Measurements from ENCODE around the gene CEBPG.

- TF ChIP-seq CTCF (IDR thresholded peaks at IDR 0.05 in 2 of 3, conservative IDR thresholded peaks at IDR 0.05 in 1 of 3; ENCODE audit: borderline replicate concordance in 1 of 3, insufficient read depth in 1 of 3, low read depth in 2 of 3, low read length in 2 of 3) (no peak), CBX3 (IDR thresholded peaks at IDR 0.05; ENCODE audit: low read depth) (no peak), POLR2A (IDR thresholded peaks at IDR 0.05; ENCODE audit: borderline replicate concordance, extremely low read depth, insufficient read depth, insufficient read length) (no peak), POLR2AphosphoS5 (IDR thresholded peaks at IDR 0.05; ENCODE audit: low read depth, low read length) (no peak), REST (IDR thresholded peaks at IDR 0.05; ENCODE audit: low read depth) (no peak), ATF3 (IDR thresholded peaks at IDR 0.05) (no peak), EZH2phosphoT487 (IDR thresholded peaks at IDR 0.05; ENCODE audit: borderline replicate concordance) (no peak)
Measured at GRCh38 chr19:33418461-33418860, 45.0 kb downstream of the CEBPG start.
